Testis (tissue), 3 donors: ENCODE measurements around the gene SLC22A1. TPM values are rescaled to one million over a fixed set of nuclear protein-coding genes. Genes with fewer than 3 reads are reported as not detected.

Experiments
- DNase-seq: peaks from one replicate; pipeline ENCODE4 v3.0.0-alpha.2; 2019
- H3K27ac ChIP-seq, 2 donors: fragments of 200-600 bp; sonication (generic); one replicate each; pipeline ENCODE4 v1.5.1; 2019
- H3K27me3 ChIP-seq: fragments of 200-600 bp; sonication (generic); one replicate; pipeline ENCODE4 v1.5.1; 2019
- H3K36me3 ChIP-seq: fragments of 200-600 bp; sonication (generic); one replicate; pipeline ENCODE4 v1.5.1; 2017; ENCODE audit warnings: low read depth; ENCODE audit errors: missing control alignments
- H3K4me1 ChIP-seq: fragments of 200-600 bp; sonication (generic); one replicate; pipeline ENCODE4 v1.5.1; 2019
- H3K4me3 ChIP-seq, 2 donors: fragments of 200-600 bp; sonication (generic); one replicate each; pipeline ENCODE4 v1.5.1; 2017 to 2019
- H3K9me3 ChIP-seq: fragments of 200-600 bp; sonication (generic); one replicate; pipeline ENCODE4 v1.5.1; 2017
- POLR2A ChIP-seq: fragments of 450-650 bp; IDR thresholded peaks from one replicate; pipeline ENCODE4 v1.6.1; 2017; ENCODE audit warnings: antibody characterized with exemption, mild to moderate bottlenecking, moderate library complexity
- whole genome bisulfite sequencing, 2 donors: methylation state at CpG; one replicate each; pipeline ENCODE4 v1.1.5; 2018; 5-methylcytosine and 5-hydroxymethylcytosine counted together
- intact Hi-C: fragments of 100-400 bp; cut with DNase I; formaldehyde crosslinking; loops from one replicate; pipeline ENCODE4 v1.15.1; 2023; ENCODE audit warnings: low total_unique reads
- polyA plus RNA-seq: library from polyadenylated mRNA; stranded (reverse); fragments of 350-450 nt; fragmentation: Illumina TruSeq; extraction: RNeasy Lipid Tissue Mini Kit (QIAGEN cat#74804); gene quantifications from one replicate; pipeline ENCODE4 v1.2.3, GENCODE V29; 2014; ENCODE audit warnings: low read depth, low replicate concordance; ENCODE audit not compliant: insufficient read depth
- total RNA-seq, 2 donors: library from RNA; depleted of rRNA; stranded (reverse); fragments of >200 nt; gene quantifications; one replicate each; pipeline ENCODE4 v1.2.3, GENCODE V29; 2016
- TF ChIP-seq, protein P1 (sequence below), 3 experiments: fragments of 450-650 bp in 2 of 3; fragments of 200-600 bp in 1 of 3; sonication (generic) in 1 of 3; IDR thresholded peaks; one replicate each; pipeline ENCODE4 v1.5.1; 2016 to 2019; ENCODE audit warnings: antibody characterized with exemption in 3 of 3, mild to moderate bottlenecking in 2 of 3, moderate library complexity in 1 of 3

The SLC22A1 gene
- total and polyA plus RNA-seq, 3 donors from 2014 or later: 0.90 to 1.7 (median 1.5) TPM

DNA sequence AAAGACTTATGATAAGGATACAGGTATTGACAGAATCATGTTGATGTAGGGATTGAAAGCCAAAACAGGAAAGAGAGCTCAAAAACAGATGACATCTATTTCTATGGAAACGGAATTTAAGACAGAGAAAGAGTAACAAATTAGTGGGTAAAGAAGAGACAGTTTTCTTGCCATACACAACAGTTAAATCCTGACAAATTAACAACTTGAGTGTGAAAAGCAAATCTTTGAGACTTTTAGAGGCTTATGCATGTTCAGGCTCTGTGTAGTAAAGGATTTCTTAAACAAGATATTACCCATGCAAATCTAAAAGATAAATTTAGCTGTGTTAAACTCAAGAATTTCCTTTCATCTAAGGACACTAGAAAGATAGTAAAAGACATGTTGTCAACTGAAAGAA is 68.5 kb downstream of the SLC22A1 start:
- DNase-seq: no peak

DNA sequence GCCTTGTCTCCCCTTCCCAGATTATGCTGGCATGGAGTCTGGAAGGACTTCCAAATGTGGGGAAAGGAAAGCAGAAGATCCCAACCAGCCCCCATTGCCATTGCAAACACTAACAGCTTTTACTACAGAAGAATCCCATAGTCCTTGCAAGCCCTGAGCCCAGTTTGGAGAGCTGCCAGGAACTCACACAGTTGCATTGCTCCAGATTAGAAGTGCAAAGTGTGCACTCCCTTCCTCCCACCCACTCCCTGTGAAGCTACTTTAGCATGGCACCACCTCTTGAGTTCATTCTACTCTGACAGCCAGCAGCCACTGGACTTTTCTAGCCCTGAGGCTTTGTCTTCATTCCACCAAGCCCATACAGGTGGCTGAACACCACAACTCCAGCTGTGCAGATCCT is 69.4 kb downstream of the SLC22A1 start:
- DNase-seq: peak; percentile 78
- no peaks in the 10 kb centered on the region for H3K36me3 ChIP-seq
- intact Hi-C loops: no loop called here
- no peak overlapping the region for H3K27ac ChIP-seq
- TF ChIP-seq, protein P1, sequence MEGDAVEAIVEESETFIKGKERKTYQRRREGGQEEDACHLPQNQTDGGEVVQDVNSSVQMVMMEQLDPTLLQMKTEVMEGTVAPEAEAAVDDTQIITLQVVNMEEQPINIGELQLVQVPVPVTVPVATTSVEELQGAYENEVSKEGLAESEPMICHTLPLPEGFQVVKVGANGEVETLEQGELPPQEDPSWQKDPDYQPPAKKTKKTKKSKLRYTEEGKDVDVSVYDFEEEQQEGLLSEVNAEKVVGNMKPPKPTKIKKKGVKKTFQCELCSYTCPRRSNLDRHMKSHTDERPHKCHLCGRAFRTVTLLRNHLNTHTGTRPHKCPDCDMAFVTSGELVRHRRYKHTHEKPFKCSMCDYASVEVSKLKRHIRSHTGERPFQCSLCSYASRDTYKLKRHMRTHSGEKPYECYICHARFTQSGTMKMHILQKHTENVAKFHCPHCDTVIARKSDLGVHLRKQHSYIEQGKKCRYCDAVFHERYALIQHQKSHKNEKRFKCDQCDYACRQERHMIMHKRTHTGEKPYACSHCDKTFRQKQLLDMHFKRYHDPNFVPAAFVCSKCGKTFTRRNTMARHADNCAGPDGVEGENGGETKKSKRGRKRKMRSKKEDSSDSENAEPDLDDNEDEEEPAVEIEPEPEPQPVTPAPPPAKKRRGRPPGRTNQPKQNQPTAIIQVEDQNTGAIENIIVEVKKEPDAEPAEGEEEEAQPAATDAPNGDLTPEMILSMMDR (IDR thresholded peaks at IDR 0.05): no peak
- TF ChIP-seq POLR2A: no peak
- H3K4me1 ChIP-seq: peaks cover 3% of the 10 kb centered on the region
- H3K4me3 ChIP-seq: no peak overlapping the region
- H3K27me3 ChIP-seq: no peaks in the 10 kb centered on the region
- no peaks in the 10 kb centered on the region for H3K9me3 ChIP-seq

More for the DNA sequence above, 68.5 kb downstream of the SLC22A1 start:
- Histone ChIP-seq H3K27ac (peak overlapping the region in 1 of 2 donors; percentile 33), H3K36me3 (no peaks in the 10 kb centered on the region), H3K27me3 (no peaks in the 10 kb centered on the region), H3K4me1 (peaks cover 3% of the 10 kb centered on the region), H3K4me3 (no peak overlapping the region), H3K9me3 (no peaks in the 10 kb centered on the region)
- TF ChIP-seq, protein P1 (IDR thresholded peaks at IDR 0.05): no peak
- TF ChIP-seq POLR2A: no peak
- intact Hi-C loops: no loop called here
- WGBS, 2 donors: 69% methylated on average over 1 of the region's 1 CpG

DNA sequence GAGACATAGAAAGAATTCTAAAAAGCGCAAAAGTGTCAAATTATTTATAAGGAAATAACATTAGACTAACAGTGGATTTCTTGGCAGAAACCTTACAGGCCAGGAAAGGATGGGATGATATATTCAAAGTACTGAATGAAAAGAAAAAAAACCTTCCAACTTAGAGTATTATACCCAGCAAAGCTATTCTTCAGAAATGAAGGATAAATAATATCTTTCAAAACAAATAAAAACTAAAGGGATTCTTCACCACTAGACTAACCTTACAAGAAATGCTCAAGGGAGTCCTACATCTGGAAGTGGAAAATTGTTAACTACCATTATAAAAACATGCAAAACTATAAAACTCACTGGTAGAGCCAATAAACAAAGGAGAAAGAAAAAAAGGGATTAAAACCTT is 71.2 kb downstream of the SLC22A1 start:
- no peak for TF ChIP-seq POLR2A
- TF ChIP-seq, protein P1 (IDR thresholded peaks at IDR 0.05): no peak
- Histone ChIP-seq H3K36me3 (no peaks in the 10 kb centered on the region), H3K9me3 (no peaks in the 10 kb centered on the region), H3K4me1 (peaks cover 3% of the 10 kb centered on the region), H3K27ac (no peak overlapping the region), H3K4me3 (no peak overlapping the region), H3K27me3 (no peaks in the 10 kb centered on the region)
- no peak for DNase-seq
- intact Hi-C loops: no loop called here
- WGBS, 2 donors: 88 to 95% methylated on average over 1 of the region's 1 CpG

DNA sequence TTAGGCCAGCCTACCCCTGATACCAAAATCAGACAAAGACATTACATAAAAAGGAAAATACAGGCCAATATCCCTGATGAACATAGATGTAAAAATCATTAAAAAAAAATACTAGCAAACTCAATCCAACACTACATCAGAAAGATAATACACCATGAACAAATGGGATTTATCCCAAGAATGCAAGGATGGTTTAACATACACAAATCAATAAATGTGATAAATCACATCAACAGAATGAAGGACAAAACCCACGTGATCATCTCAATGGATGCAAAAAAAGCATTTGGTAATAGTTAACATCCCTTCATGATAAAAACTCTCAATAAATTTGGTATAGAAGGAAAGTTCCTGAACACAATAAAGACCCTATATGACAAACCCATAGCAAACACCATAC is 73.2 kb downstream of the SLC22A1 start:
- Histone ChIP-seq H3K27ac (no peak overlapping the region), H3K4me3 (no peak overlapping the region), H3K36me3 (no peaks in the 10 kb centered on the region), H3K4me1 (peaks cover 3% of the 10 kb centered on the region), H3K9me3 (no peaks in the 10 kb centered on the region), H3K27me3 (no peaks in the 10 kb centered on the region)
- TF ChIP-seq, protein P1 (IDR thresholded peaks at IDR 0.05): no peak
- TF ChIP-seq POLR2A: no peak
- no peak for DNase-seq
- WGBS, 2 donors: 85 to 93% methylated on average over 1 of the region's 1 CpG
- intact Hi-C loops: no loop called here

DNA sequence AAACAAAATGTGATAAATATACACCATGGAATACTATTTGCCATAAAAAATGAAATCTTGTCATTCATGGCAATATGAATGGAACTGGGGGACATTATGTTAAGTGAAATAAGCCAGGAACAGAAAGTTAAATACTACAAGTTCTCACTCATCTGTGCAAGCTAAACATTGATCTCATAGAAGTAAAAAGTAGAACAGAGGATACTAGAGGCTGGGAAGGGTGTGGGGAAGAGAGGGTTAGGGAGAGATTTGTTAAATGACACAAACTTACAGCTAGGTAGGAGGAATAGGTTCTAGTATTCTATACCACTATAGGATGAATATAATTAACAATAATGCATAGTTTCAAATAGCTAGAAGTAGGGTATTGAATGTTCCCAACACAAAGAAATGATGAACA is 76.0 kb downstream of the SLC22A1 start:
- TF ChIP-seq POLR2A: no peak
- TF ChIP-seq, protein P1 (IDR thresholded peaks at IDR 0.05): no peak
- H3K4me1 ChIP-seq: no peaks in the 10 kb centered on the region
- intact Hi-C loops: no loop called here

More for the DNA sequence above, 76.0 kb downstream of the SLC22A1 start:
- Histone ChIP-seq H3K36me3 (no peaks in the 10 kb centered on the region), H3K27ac (no peak overlapping the region), H3K27me3 (no peaks in the 10 kb centered on the region), H3K4me3 (no peak overlapping the region), H3K9me3 (no peaks in the 10 kb centered on the region)
- no peak for DNase-seq
